Esophagus mucosa (tissue), 1 donor: Measurements from ENCODE around the gene KBTBD12. TPM values are rescaled to one million over a fixed set of nuclear protein-coding genes. Genes with fewer than 3 reads are reported as not detected.
"Not testable (repeated sequence)": the region's sequence is repeated elsewhere in the genome, so short reads cannot be mapped to it uniquely, and the experiment has no call there.

ENCODE experiments used
- ATAC-seq: fragments of 200-7000 bp; cut with Tn5 transposase; one replicate; pipeline ENCODE4 v1.9.1; 2020
- total RNA-seq: library from RNA; stranded (reverse); gene quantifications from one replicate; pipeline ENCODE4 v1.2.4, GENCODE V29; 2023
- donor health status: DM: yes; HTN: yes; CAD: no.

Gene KBTBD12
- total RNA-seq, 1 donor from 2014 or later: not detected

GRCh38 chr3:127905556-127905955 is 9.5 kb upstream of the KBTBD12 start:
- no peak for ATAC-seq

GRCh38 chr3:127906653-127907052 is 8.4 kb upstream of the KBTBD12 start:
- ATAC-seq: not testable (repeated sequence)

GRCh38 chr3:127908202-127908601 is 6.8 kb upstream of the KBTBD12 start:
- no peak for ATAC-seq

GRCh38 chr3:127908951-127909350 is 6.1 kb upstream of the KBTBD12 start:
- ATAC-seq: no peak

GRCh38 chr3:127909646-127910045 is 5.4 kb upstream of the KBTBD12 start:
- ATAC-seq: no peak

- peak; percentile 82 for ATAC-seq
Observed at GRCh38 chr3:127911421-127911931, 3.6 kb upstream of the KBTBD12 start.

- not testable (repeated sequence) for ATAC-seq
Observed at GRCh38 chr3:127913841-127914240, 1.2 kb upstream of the KBTBD12 start.

GRCh38 chr3:127914584-127914983 is 448 bp upstream of the KBTBD12 start:
- no peak for ATAC-seq

GRCh38 chr3:127915937-127916493 is 983 bp downstream of the KBTBD12 start:
- ATAC-seq: no peak

- ATAC-seq: no peak
Observed at GRCh38 chr3:127920738-127921137, 5.7 kb downstream of the KBTBD12 start.

- no peak for ATAC-seq
Observed at GRCh38 chr3:127923611-127924010, 8.6 kb downstream of the KBTBD12 start.

GRCh38 chr3:127925384-127925783 is 10.4 kb downstream of the KBTBD12 start:
- ATAC-seq: no peak

- ATAC-seq: no peak
Observed at GRCh38 chr3:127927829-127928604, 13.0 kb downstream of the KBTBD12 start.

- ATAC-seq: no peak
Observed at GRCh38 chr3:127929818-127930413, 14.9 kb downstream of the KBTBD12 start.

- no peak for ATAC-seq
Observed at GRCh38 chr3:127933396-127933795, 18.4 kb downstream of the KBTBD12 start.

- no peak for ATAC-seq
Observed at GRCh38 chr3:127938800-127939199, 23.8 kb downstream of the KBTBD12 start.

- no peak for ATAC-seq
Observed at GRCh38 chr3:127940116-127940515, 25.1 kb downstream of the KBTBD12 start.

GRCh38 chr3:127942613-127943012 is 27.6 kb downstream of the KBTBD12 start:
- ATAC-seq: no peak

- no peak for ATAC-seq
Observed at GRCh38 chr3:127948211-127948610, 33.2 kb downstream of the KBTBD12 start.

- ATAC-seq: no peak
Observed at GRCh38 chr3:127949446-127950055, 34.5 kb downstream of the KBTBD12 start.

GRCh38 chr3:127951276-127951675 is 36.2 kb downstream of the KBTBD12 start:
- ATAC-seq: peak; percentile 84

GRCh38 chr3:127953091-127954035 is 38.3 kb downstream of the KBTBD12 start:
- ATAC-seq: peak; percentile 68
